Activated CD8-positive, alpha-beta memory T cell treated with anti-CD3 and anti-CD28 coated beads for 1 hour (primary cell): Measurements from ENCODE around the gene IL3.

Source experiments
- DNase-seq, 2 donors: peaks; one replicate each; pipeline ENCODE4 v3.0.0-alpha.2; 2020; ENCODE audit warnings: low read depth in 1 of 2; ENCODE audit errors: extremely low read depth in 1 of 2

The IL3 gene, protein sequence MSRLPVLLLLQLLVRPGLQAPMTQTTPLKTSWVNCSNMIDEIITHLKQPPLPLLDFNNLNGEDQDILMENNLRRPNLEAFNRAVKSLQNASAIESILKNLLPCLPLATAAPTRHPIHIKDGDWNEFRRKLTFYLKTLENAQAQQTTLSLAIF

DNA sequence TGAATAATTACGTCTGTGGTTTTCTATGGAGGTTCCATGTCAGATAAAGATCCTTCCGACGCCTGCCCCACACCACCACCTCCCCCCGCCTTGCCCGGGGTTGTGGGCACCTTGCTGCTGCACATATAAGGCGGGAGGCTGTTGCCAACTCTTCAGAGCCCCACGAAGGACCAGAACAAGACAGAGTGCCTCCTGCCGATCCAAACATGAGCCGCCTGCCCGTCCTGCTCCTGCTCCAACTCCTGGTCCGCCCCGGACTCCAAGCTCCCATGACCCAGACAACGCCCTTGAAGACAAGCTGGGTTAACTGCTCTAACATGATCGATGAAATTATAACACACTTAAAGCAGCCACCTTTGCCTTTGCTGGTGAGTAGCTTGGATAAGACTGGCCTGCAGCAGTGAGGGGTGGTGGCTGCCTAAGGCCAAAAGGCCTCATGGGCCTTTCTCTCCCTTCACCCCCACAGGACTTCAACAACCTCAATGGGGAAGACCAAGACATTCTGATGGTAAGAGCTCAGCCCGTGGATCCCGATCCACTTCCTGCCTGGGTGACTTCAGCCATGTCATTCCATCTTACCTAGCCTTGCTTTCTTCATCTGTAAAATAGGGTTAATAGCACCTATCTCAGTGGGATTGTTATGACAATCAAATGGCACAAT is at the start of gene IL3:
Gene IL3, plus strand, starts transcription at position 155 of the 661 bp plus-strand sequence. Its CDS starts 52 bp downstream, at position 207.
- no peak for DNase-seq

DNA sequence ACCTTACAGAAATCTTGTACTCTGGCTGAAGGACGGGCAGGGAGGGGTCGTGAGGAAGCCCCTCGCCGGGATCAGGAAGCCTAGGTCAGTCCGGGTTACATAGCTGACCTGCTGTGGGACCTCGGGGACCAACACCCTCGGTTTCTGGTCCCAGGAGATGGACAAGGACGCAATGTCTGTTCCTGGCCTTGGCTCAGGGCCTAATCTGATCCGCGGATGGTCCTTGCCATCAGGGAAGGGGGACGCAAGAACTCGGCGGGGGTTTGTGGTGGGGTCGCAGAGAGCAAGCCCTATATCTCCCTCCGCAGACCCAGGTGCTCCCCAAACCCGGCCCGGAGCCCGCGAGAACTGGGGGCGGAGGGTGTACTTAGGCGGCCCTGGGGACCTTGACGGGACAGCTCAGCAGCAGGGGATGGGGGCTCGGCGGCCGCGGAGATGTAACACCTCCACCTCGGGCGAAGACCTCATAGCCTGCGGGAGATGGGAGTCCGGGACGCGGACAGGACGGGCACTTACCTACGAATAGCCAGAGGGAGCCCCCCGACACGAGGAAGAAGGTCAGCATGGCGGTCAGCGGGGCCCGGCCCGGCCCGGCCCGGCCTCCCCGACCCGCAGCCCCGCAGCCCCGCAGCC is 49.4 kb upstream of the IL3 start:
- DNase-seq, result no peak

DNA sequence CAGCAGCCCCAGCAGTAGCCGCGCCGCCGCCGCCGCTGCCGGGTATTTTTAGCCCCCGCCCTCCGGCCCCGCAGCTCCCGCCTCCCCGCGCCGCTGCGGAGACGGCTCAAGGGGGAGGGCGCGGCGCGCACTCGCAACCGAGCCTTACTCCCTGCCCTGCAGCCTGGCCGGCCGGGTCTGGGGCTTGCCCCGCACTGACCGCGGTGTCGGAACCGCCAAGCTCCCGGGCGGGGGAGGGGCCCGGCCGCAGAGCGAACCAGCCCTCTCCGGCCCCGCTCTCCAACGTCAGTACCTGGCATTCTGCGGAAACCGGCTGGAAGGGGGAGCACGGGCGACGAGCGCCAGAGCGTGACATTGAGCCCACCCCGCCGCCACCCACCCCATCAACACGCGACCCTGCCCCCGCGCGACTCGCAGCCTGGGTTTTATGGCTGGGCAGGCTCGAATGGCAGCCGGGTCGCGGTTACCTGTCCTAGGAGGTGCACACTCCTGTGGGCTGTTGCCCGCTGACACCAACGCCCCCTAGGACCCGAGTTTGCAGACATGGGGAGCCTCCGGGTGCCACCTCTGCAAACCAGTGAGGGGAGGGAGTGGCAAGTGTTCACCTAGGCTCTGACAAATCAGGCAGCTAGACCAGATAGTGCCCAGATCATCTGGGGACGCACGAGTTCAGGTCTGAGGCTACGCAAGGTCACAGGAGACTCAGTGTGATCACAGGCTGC is 48.7 kb upstream of the IL3 start, which contains the start of gene ACSL6:
Gene ACSL6, minus strand, starts transcription at position 37 of the 722 bp plus-strand sequence. CDS start 105 bp downstream, outside the sequence.
- DNase-seq, result peak in 1 of 2 donors; percentile 17

DNA sequence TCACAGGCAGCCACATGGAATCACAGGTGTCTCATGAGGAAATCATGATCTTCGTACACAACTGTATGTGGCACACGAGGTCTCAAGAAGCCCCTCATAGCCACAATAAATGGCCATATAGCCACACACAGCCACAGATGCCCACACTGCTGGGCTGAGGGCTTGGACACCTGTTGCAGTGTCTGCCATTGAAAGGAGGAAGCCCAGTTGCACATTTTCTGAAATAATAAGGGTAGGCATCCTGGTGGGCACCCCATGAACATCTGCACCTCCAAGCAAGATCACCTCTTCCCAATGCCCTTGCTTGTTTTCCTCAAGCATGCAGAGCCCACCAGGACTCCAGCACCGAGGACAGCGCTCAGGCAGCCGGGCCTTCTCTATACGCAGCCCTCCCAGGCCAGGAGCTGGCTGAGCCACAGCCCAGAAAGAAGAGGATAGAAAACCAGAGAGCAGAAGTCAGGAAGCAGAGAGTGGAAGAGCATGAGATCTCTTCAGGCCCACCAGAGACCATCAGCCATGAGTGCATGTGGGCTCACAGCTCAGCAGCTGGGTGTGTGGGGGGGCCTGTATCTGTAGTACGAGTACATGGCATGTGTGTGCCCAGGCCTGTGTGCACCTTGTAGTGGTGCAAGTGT is 48.0 kb upstream of the IL3 start:
- DNase-seq, result no peak

DNA sequence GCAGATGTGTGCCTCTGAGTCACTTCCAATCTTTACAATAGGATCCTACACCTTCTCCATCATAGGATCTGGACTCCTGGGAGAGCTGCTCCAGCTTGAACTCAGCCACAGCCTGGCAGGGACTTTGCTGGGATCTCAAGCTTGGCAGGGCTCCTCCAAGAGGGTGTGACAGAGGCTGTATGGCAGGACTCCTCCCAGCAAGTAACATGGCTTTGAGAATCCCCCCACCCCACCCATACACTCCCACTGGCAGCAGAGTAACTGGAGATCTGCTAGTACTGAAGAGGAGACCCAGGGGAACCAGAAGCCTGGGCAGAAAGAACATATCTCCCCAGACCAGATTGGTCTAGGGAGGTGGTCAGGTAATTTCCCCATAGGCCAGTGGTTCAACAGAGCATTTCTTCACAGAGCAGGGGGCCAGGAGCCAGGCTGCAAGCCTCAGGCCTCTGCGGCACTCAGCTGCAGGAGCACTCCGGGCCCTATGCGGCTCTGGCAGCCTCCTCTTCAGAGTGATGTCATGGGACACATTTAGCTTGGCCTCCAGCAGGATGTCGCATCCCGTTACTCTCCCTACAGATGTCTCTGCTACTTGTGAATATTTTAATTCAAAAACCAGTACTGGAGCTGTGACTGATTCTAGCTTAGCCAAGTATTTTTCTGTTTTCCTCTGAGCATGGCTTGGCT is 47.3 kb upstream of the IL3 start:
- DNase-seq, result no peak

DNA sequence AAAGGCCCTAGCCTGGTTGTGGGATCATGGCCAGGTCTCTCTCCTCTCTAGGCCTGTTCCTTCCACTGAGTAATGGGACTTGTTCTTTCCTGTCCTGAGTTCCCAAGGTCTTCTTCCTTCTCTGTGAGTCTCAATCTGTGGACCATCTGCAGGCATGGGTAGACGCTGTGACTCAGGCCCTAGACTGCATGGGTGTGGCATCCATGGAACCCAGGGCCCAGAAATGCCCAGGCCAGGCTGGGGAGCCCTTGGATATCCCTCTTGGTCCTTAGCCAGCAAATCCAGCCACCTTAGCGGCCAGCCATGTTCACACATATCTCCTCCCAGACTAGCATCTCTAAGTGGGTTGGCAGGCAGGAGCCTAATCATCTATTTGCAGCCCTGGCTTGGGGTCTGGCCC is 46.7 kb upstream of the IL3 start:
- no peak for DNase-seq

DNA sequence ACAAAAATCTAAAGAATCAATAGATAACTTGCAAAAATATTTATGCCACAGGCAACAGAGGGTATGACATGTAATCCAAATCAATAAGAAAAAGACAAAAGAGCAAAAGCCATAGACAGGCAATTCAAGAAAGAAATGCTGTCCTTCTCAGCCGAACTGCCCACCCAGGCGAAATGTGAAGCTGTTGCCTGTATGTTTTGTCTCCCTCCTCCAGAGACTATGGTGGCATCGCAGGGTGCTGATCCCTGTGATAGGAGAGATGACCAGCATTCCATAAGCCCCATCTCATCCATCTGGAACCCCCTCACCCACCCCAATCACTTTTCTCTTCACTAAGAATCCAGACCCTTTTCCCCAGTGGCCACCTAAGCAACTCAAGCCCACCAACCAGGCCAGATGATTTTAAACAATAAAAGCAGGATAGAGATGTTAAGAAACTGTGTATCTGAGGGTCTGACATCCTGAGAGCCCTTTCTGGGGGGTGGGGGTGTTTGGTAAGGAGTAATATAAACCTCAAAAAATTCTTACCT is 43.7 kb upstream of the IL3 start:
- DNase-seq, result no peak

DNA sequence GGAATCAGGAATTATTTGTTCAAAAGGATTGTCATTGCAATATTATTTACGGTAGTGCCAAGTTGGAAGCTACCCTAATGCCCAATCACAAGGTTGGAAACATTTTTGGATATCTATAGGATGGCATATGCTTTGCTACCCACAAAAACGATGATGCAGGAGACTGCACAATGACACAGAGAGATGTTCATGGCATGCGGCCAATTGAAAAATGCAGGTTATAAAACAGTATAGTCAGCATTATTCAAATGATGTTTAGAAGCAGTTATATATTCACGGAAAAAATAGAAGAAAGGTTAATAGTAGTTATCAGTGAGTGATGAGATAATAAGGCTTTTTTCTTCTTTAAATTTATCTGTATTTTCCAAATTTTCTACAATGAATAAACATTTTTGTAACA is 43.1 kb upstream of the IL3 start:
- DNase-seq, result no peak

DNA sequence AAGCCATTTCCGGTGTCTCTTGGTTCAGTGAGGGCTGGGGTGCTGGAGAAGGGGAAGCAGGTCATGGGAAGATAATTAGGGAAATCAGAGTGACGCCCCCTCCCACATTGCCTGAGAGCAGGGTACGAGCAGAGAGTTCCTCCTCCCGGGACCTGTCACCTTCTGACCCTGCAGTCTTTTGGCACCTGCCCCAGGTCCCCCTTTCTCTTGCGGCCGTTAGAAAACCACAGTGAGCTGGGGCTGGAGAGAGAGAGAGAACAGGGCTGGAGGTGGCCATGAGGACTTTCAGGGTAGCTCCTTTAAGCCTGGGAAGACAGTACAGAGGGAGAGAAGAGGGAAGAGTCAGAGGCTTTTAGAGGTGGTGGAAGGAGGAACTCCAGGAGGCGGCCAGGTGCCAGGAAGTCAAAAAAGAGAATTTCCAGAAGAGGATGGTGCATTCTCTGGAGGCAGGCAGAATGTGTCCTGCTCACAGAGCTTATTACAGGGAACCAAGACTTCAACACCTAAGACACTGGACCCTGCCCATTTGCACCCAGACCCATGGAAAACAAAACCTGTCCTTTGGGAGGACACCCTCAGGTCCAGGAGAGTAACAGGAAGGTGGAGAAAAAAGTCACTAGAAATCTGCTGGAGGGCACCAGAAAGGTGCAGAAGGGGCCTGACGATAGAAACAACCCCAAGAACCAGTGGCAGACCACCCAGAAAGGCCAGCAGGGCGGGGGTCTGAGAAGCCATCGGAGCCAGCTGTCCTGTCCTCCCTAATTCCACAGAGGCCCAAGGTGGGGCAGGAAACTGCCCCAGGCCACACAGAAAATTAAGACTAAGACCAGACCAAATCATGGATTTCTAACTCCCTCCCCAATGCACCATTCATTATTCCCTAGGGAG is 42.5 kb upstream of the IL3 start:
- DNase-seq, result no peak

DNA sequence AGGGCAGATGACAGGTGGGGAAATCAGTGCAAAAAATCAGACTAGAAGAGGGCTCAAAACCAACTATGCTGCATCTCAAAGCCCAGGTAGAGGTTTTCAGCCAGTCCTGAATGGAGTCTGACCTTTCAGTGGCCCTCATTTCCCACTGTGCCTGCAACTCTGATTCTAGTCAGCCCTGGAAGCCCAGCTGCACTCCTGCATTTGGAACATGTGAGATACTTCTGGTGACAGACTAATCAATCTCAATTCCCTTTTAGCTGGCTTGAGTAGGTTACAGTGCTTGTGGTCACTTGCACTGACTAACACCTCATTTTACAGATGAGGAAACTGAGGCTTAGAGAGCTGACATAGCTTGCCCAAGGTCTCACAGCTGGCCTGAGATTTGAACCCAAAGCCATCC is 41.1 kb upstream of the IL3 start:
- no peak for DNase-seq

DNA sequence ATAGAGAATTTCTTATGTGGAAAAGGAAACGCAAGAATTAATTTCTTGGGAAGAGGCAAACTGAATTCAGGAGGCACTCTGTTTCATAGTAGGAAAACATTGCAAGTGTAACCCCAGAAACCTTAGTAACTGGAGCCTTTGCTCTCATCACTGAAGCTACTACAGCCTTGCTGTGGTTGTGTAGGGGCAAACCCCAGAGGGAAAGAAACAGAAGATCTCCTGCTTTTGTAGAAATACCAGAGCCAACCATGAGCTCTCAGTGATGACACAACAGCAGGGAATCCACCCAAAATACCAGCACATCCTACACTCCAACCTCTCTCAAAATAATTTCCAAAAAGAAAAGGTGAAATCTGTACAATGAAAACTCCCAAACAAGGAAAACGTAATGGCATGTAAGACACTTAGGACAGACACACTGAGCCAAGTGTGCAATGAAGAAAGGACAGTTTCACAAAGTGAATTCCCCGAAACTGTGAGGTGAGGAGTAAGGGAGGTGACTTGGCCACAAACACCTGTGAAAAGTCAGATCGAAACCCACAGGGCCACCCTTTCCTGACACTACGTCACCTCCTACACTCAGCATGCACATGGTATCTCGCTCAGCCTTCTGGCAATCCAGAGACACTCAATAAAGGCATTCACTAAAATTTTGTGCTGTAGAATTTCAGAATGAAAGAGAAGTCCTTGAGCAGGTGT is 40.4 kb upstream of the IL3 start:
- DNase-seq, result peak in 1 of 2 donors; percentile 30

DNA sequence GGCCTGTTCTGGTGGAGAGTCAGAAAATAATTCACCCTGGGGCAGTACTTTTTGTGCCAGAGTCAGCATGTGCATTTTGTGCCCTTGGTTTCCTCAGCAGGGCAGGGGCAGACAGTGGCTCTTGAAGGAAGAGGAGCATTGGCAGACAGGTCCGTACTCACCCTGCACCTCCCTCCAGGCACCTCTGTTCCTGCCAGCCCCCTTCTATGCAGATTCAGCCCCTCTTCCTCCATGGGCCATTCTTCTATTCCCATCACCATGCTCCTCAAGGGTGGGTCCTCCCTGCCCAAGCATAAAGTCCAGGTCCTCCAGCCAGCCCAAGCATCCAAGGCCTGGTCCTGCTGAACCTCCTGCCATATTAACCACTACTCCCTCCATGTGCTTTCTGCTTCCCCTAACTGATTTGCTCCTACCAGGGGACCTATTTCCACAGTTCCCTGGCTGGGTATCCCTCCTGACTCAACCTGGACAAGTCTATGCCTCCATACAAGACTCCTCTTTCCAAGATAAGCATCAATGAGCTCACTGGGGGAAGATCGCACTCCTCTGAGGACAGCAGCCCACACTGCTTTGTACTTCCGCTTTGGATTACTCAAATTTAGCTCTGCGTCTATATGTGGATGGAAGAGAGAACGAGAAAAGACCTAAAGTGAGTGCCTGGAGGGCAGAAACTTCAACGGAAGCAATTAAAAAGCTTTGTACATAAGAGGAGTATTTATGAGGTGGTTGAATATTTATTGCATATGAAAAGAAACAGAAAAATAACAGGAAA is 39.7 kb upstream of the IL3 start:
- DNase-seq, result no peak

DNA sequence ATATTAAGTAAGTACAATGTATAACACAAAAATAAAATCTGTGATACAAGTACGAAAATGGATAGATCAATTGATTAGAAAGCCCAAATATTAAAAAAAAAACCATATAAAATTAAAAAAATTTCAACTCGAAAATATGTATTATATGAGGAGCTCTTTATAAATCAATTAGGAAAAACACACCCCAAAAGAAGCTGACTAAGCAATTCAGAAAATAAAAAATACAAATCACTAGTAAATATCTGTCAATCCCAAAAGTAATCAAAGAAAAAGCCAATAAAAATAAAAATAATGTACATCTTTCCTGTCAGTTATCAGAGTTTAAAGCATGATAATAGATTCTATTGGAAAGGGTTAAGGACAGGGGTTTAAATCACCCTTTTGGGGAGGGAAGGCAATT is 38.8 kb upstream of the IL3 start:
- DNase-seq, result no peak

DNA sequence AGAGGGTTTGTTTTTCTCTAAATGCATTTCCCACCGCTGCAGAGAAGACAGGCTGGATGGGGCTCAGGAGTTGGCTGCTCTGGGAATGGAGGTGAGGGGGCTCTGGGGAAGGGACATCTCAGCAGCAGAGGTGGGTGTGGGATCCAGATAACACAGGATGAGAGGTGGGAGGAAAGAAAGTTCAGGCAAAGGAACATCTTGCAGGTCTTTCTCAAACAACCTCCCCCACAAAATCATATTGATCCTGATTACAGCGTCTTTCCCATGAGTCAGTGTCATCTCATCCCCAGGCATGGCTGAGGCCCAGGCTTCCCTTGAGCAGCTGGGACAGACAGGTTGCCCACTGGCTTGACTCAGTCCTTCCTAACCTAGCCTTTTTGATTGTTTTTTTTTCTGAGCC is 37.7 kb upstream of the IL3 start:
- DNase-seq, result no peak

DNA sequence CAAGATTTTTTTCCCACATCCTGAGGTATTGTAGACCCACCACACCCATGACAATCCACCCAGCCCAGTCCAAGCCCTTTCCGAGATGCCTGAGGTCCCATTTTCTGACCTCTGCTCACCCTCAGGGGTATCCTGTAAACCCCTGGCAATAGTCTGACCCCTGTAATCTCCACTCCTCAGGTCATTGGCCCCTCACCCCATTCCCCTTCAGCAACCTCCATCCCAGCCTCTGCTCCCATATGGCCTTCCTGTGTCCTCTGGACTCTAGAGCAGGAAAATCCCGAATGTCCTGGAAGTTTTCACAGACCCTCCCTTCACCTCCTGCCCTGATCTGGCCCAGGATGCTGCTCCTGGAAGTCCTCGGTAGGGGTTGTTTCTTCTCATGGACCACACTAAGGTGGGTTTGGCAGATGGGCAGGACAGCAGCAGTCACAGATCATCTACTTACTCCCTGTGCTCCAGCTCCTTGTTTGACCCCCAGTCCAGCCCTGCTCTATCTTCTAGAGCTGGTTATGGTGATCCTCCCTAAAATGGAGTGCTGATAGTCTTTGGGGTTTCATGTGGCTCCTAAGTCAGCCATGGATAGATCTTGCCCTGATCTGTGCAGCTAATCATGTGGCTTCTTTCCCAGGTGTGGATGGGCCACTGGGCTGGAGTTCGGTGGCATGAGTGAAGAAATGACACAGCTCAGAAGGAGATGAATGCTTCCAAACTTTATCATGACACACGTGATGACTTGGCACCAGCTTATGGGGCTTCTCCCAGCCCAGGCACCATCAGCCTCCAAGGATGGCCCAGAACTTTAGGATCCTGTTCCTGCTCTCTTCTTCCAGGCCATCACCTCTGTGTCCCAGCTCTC is 37.0 kb upstream of the IL3 start:
- DNase-seq, result no peak

DNA sequence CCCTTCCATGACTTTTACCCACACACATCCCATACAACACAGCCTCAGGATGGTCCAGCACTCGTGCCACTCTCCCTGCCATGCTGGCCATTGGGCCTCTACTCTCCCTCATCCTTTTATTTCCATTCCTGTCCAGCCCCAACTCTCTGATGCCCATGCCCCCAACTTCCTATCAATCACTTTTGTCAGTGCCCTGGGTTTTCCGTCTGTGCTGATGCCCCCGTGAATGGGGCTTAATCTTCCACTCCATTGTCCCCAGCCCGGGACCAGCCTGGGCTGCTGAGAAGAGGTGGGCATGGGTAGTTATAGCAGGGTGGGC is 36.4 kb upstream of the IL3 start:
- DNase-seq, result no peak

DNA sequence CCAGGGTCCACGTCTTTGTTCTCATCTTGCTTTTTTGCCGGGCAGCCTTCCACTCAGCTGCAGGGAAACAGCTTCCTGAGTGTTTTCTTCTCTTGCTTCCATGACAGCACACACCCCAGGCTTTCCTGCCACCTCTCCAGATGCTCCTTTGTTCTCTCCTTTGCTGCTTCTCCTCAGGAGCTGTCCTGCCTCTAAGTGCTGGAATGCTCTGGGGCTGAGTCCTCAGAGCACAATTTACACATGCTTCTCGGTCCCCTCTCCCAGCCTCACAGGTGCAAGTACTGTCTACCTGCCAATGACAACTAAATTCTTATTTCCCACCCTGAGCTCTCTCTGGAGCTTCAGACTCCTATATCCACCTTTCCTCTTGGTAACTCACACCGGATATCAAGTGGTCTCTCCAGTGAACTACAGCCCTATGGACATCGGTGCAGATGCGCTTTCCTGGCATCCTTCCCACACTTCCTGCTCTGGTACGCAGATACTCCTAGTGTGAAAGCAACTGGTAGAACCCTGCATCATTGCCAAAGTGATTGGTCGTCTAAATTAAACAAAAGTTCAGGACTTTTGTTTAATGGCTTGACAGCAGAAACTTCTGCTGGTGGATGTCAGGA is 35.6 kb upstream of the IL3 start:
- DNase-seq, result no peak
